SK-N-SH treated with all-trans-retinoic acid at 6 μM for 48 hours (cell line): ENCODE data around the gene GAS5.

Source experiments
- BACH2 ChIP-seq: fragments of 250-450 bp; sonication (Bioruptor Pico); IDR thresholded peaks from 2 replicates; pipeline ENCODE4 v1.9.0; 2021; ENCODE audit warnings: mild to moderate bottlenecking, borderline replicate concordance
- CSRNP3 ChIP-seq: fragments of 250-450 bp; sonication (Bioruptor Pico); IDR thresholded peaks from 2 replicates; pipeline ENCODE4 v1.5.1; 2021; ENCODE audit warnings: mild to moderate bottlenecking, moderate library complexity
- ISL1 ChIP-seq: fragments of 250-450 bp; sonication (Bioruptor Pico); IDR thresholded peaks from 2 replicates; pipeline ENCODE4 v2.1.2; 2022; ENCODE audit warnings: mild to moderate bottlenecking, moderate library complexity
- PATZ1 ChIP-seq: fragments of 250-450 bp; sonication (Bioruptor Pico); IDR thresholded peaks from 2 replicates; pipeline ENCODE4 v1.8.0; 2020; ENCODE audit warnings: mild to moderate bottlenecking, moderate library complexity, borderline replicate concordance
- POU6F1 ChIP-seq: fragments of 250-450 bp; sonication (Bioruptor Pico); IDR thresholded peaks from 2 replicates; pipeline ENCODE4 v1.8.0; 2021; ENCODE audit warnings: low read depth, mild to moderate bottlenecking, moderate library complexity, borderline replicate concordance
- RARB ChIP-seq: fragments of 250-450 bp; sonication (Bioruptor Pico); IDR thresholded peaks from 2 replicates; pipeline ENCODE4 v1.8.0; 2021; ENCODE audit warnings: mild to moderate bottlenecking, moderate library complexity
- ZC3H10 ChIP-seq: fragments of 250-450 bp; sonication (Bioruptor Pico); IDR thresholded peaks from 2 replicates; pipeline ENCODE4 v1.5.1; 2021; ENCODE audit warnings: mild to moderate bottlenecking, moderate library complexity
- ZFP30 ChIP-seq: fragments of 450-650 bp; formaldehyde crosslinking; IDR thresholded peaks from 2 replicates; pipeline ENCODE4 v1.5.0; 2022; ENCODE audit warnings: mild to moderate bottlenecking, moderate library complexity
- ZNF565 ChIP-seq: fragments of 450-650 bp; formaldehyde crosslinking; conservative IDR thresholded peaks from 2 replicates; pipeline ENCODE4 v1.5.0; 2020; ENCODE audit warnings: low read depth, mild to moderate bottlenecking, moderate library complexity
- ZNF8 ChIP-seq: fragments of 450-650 bp; formaldehyde crosslinking; IDR thresholded peaks from 2 replicates; pipeline ENCODE4 v1.5.0; 2020; ENCODE audit warnings: mild to moderate bottlenecking, moderate library complexity

GRCh38 chr1:173916667-173917066 is 48.9 kb upstream of the GAS5 start:
- TF ChIP-seq ZNF8 (CRISPR knock-in tag) (no peak), CSRNP3 (CRISPR knock-in tag) (no peak), RARB (CRISPR knock-in tag) (no peak), PATZ1 (no peak), ZNF565 (CRISPR knock-in tag) (no peak), ISL1 (CRISPR knock-in tag) (no peak), POU6F1 (CRISPR knock-in tag) (no peak), ZC3H10 (CRISPR knock-in tag) (no peak), ZFP30 (no peak), BACH2 (CRISPR knock-in tag) (no peak)
